Islet of Langerhans (tissue), 1 donor: ENCODE results near the gene MTFR2.
"Not testable (repeated sequence)": the region's sequence is repeated elsewhere in the genome, so short reads cannot be mapped to it uniquely, and the experiment has no call there.

Source experiments
- FAIRE-seq: peaks from one replicate; lab custom pipeline; 2011; peaks lifted over from hg19 to GRCh38; lab: Jason Lieb, UNC

The MTFR2 gene

DNA sequence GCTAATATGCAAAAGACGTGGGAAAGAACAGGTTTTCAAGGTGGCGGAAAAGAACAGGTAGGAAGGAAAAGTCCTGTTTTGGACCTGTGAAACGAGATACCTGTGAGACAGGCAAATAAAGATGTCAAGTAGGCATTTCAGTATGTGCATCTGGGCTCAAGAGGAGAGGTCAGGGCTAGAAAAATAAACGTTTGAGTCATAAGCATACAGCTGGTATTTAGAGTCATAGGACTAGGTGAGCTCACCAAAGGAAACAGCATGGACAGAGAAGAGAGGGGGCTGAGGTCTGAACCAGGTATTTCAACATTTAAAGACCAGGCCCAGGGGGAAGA is 14.9 kb downstream of the MTFR2 start:
- no peak for FAIRE-seq

DNA sequence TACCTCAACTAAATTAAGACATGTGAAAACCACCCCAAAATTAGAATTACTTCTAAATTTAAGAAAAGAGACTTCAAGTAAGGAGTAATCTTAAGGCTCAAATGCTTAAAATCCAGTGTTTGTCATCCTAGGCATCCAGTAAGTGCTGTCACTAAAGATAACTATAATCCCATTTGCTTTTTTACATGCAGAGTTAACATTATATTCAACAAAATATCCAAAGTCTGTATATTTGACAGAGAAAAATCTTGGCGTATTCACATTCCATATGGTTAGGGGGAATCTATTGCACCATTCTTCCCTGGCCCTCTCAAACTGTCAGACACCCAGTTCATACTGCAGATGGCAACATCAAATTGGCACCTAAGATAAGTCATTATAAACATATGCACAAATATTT is 17.4 kb downstream of the MTFR2 start:
- FAIRE-seq, result no peak

DNA sequence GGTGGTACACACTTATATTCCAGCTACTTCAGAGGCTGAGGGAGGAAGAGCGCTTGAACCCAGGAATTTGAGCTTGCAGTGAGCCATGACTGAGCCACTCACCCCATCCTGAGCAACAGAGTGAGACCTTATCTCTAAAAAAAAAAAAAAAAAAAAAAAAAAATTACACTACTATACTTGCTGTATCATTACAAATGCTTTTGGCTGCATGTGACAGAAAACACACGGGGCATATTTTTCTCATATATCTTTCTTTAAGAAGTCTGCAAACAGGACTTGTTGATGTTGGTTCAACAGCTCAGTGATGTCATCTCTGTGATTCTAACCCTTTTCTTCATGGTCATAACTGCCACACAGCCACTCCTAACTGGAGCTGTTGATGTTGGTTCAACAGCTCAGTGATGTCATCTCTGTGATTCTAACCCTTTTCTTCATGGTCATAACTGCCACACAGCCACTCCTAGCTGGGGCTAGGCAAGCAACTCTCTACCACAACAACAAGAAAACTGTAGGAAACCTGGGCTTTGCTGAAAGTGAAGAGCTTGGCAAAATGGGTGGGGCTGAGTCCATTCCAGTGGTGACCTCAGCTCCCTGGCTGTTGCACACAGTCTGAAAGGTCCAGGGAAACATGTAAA is 19.8 kb downstream of the MTFR2 start:
- no peak for FAIRE-seq

DNA sequence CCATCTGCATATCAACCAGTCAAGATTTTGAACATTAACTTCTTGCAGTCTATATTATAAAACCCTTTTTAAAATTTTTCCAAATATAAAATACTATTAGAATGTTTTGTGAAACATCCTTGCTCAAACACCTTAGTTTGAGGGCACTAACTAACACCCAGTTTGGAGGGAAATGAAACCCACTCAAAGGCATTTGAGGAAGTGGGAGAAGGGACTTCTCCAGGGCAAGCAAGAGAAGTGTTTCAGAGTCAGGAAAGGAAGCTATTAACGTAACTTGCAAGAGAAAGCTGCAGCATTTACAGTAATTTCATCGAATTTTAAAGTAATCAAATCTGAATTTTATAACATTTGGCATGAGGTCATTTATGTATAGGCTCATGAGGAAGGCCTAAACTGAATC is 21.3 kb downstream of the MTFR2 start:
- FAIRE-seq, result no peak

DNA sequence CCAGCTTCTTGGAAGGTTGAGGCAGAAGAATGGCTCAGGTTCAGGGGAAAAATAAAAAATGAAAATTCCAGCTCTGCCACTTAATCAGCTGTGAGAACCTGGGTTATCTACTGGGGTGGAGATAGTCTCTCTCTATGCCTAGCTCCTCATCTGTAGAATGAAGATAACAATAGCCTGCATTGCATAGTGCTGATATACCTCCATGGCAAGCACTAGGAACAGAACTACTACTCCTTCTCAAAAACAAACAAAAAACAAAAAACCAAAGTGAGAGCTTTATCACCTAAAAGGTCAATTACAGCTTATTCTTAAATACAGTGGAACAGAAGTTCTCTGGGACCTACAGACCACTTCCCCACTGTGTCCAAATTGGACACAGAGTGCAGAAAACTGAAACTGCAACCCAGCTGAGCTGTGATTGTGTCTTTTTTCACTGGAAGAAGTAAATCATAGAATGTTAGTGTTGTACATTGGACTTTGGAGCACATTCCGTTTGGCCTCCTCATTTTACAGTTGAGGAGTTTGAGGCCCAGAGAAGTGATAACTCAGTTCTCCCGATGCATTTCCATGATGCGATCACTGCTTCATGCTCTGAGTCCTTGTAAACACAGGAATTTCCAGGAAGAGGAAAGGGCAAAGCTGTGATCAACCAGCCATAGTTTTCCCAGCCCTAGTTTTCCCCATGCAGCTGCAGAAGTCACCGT is 23.3 kb downstream of the MTFR2 start:
- no peak for FAIRE-seq

DNA sequence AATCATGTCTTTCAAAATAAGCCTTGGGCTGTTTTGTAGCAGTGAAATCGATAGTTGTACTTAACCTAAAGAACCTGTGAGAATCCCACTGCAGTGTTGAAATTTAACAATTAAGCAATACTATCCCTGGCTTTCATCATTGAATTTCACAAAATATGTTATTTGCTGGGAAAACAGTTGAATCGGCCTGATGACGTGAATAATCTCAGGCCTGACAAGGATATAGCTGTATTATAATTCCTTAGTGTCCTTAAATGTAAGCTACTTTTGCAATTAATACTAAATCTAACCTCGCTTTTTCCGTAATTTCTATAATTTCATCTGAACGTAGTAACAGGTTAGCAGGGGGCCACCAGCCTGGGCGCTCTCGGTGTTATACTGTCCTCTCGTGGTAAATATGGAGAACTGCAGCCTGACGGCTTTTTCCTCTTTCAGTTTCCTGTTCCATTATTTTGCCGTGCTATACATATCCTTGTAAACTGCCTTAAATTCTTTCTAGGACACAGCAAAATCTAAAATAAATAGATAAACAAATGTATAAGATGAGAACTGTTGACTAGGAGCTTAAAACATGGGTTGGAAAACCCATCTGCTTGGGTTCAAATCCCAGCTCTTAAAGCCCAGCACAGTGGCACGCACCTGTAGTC is 24.0 kb downstream of the MTFR2 start:
- no peak for FAIRE-seq

DNA sequence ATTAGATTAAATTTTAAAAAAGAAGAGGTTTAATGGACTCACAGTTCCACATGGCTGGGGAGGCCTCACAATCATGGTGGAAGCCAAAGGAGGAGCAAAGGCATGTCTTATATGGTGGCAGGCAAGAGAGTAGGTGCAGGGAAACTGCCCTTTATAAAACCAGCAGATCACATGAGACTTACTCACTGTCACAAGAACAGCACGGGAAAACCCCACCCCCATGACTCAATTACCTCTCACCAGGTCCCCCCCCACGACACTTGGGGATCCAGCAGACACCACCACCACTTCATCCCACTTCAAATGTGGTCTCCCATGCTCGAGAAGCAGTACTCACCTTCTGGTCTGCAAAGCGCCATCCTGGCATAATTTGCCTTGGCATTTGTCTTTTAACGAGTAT is 24.6 kb downstream of the MTFR2 start:
- no peak for FAIRE-seq

DNA sequence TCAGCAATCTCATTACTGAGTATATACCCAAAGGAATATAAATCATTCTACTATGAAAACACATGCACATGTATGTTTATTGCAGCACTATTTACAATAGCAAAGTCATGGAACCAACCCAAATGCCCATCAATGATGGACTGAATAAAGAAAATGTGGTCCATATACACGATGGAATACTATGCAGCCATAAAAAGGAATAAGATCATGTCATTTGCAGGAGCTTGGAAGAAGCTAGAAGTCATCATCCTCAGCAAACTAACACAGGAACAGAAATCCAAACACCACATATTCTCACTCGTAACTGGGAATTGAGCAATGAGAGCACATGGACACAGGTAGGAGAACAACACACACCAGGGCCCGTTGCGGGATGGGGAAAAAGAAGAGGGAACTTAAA is 25.1 kb downstream of the MTFR2 start:
- FAIRE-seq, result not testable (repeated sequence)

DNA sequence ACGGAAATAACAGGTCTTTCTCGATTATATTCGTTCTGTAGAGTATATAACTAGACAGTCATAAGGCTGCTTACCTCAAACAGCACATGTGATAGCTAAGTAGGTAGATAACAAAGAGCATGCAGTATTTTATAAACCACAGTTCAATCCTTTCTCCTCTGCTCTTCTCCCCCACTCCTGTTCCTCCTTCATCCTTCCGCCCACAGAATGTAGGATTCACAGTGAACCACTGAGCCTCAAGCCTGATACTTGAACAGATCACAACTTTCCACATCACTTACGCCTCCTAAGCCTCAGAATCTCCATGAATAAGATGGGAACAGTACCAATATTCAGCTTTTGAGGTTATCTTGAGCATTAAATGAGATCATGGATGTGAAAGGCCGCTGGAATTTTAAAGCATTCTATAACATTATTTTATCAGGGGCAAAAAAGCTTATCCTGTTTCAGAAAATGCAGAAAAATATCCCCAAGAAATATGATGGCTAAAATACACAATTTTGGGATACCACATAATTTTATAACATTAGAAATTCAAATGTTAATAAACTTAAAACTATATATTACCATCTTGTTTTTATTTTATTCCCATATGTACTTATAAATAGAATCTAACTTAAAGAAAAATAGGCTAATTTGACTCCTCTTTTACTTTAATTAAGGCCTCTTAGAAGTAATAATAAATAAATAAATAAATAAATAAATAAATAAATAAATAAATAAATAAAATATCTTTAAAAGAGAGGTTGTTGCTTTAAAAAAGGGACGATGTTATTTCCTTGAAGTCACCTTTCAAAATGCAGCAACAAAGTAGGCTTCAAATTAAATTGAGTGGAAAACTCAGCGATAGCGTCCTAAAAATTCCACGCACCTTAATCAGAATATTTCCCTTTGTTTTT is 33.4 kb downstream of the MTFR2 start:
- FAIRE-seq, result no peak

DNA sequence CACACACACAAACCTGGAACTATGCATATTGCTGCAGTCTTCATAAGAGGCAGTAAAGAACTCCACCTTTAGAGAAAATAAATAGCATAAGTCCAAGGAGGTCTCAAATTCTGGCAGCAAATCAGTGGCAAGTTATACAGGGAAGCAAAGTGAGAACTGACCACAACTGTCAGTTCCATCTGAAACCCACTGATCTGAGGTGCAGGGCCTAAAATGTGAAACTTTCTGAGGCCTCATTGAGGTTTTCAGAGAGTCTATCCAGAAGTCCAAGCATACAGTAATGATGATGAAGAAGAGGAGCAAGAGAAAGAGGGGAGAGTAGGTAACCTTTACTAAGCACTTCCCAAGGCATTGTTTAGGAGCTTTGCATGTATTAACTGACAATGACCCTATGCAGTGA is 36.3 kb downstream of the MTFR2 start:
- no peak for FAIRE-seq

DNA sequence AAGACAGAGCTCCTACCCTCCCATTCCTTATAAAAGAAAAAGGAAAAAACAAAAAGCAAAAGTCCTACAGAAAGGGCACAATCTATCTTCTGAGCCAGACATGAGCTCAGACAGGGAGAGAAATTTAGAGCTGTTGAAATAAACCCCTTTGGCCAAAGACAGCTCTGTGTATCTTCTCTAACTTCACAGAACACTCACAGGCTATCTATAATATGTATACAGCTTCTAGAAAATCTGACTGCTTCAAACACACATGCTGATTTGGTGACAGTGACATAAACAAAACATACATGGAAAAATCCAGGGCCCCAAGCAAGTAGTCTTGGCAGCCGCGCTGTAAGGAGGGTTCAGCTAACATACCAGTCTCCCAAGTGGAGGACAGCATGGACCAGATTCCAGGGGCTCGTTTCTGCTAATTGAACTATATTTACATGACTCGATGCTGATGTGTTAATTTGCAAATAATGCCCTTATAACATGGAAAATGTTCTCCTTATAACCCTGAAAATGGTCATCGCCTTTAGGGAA is 37.0 kb downstream of the MTFR2 start:
- no peak for FAIRE-seq

DNA sequence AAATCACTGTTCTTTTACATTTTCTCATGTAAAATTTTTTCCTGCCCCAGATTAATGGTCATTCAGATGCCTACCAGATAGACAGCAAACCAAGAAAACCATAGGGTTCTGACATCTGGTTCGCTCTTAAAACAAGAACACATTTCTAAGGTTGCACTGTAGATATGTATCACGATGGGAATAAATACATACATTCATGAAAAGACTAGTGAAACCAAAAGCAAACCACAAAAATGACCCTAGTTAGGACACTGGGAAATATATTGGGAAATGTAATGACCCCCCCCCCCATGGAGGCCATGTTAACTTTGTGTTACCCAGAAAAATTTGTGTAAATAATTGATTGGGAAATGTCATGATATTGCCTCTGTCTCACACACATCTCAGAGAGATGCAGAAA is 37.5 kb downstream of the MTFR2 start:
- no peak for FAIRE-seq

DNA sequence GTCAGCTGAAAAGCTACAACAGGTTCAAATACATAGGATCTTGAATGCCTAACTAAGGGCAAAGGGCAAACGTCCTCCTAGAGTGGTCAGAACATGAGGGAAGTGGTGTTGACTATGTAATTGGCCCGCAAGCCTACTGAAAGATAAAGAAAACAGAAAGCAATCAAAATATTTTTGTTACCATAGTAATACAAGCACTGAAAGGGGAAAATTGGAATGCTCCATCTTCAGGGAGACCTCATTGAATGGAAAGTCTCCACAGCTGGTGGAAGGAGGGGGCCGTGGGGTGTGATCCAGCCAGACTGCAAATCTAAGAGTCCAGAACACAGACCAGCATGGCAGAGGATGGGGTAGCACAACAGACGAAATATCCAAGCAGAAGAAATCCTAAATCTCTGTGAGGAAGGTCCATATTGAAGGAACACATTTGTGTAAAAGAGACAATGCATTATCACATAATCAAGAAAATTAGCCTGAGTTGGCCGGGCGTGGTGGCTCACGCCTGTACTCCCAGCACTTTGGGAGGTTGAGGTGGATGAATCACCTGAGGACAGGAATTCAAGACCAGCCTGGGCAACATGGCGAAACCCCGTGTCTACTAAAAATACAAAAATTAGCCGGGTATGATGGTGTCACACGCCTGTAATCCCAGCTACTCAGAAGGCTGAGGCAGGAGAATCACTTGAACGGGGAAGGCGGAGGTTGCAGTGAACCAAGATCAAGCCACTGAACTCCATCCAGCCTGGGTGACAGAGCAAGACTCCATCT is 39.5 kb downstream of the MTFR2 start:
- FAIRE-seq, result no peak

DNA sequence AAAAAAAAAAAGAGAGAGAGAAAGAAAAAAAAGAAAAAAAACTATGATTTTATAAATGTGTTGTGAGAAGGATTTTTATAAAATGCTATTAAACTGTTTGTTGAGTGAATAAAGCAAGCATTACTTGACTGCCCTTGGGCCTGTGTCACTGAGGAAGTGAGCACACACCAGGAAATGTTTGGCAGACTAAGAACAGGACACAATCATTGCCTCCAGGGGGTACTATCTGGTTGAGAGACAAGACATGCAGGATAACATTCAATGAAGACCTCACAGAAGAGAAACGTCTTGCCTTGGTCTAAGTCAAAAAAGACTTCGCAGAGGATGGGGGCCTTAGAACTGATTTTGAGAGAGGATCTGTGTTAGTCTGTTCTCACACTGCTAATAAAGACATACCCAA is 40.6 kb downstream of the MTFR2 start:
- FAIRE-seq, result no peak

DNA sequence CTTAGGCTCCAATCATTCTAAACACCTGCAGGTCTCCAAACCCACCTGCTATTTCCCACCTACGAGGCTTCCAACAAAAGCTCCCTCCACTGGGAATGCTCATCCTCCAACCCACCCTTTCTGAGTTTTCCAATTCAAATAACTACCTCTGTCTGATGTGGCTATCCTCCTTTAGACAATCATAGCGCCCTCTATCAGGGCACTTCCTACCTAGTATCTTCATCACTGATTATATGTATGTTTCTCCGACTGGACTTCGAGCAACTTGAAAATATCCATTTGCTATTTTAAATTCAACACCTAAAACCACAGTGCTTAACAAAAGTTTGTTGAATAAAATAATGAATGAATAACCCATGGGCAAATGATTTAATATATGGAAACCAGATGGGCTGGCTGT is 41.3 kb downstream of the MTFR2 start:
- FAIRE-seq, result no peak

DNA sequence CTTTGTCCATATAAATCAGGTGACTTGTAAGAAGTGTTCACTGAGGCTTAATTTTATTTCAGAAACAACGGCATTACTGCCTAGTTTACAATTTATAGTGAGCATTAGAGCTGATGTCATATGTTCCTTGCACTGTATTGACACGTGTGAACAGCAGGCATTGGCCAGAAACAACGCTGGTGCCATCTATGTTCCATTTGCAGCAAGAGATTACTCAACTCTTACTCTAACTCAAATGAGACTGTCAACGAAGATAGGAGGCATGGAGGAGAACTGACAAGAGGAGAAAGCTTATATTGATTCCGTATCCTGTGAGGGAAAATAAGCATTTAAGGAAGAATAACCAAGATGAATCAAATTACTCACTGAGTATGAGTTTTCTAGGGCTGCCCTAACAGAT is 48.4 kb downstream of the MTFR2 start:
- no peak for FAIRE-seq

DNA sequence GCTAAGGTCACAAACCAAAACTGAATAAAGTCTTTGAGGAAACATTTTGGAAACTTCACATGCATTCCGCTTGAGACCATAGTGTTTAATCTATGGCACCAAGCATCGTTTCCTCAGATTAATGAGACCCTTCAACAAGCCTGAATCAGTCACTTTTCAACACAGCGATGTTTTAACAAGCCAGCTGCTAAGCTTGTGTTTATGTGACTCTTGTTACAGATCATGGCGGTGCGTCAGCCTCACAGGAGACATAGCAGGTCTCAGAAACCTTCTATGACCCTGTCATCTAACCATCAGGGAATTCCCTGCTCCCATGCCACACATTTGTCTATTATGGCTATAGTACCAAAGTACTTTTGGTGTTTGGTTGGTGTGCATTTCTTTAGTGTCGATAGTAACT is 57.2 kb downstream of the MTFR2 start:
- no peak for FAIRE-seq

DNA sequence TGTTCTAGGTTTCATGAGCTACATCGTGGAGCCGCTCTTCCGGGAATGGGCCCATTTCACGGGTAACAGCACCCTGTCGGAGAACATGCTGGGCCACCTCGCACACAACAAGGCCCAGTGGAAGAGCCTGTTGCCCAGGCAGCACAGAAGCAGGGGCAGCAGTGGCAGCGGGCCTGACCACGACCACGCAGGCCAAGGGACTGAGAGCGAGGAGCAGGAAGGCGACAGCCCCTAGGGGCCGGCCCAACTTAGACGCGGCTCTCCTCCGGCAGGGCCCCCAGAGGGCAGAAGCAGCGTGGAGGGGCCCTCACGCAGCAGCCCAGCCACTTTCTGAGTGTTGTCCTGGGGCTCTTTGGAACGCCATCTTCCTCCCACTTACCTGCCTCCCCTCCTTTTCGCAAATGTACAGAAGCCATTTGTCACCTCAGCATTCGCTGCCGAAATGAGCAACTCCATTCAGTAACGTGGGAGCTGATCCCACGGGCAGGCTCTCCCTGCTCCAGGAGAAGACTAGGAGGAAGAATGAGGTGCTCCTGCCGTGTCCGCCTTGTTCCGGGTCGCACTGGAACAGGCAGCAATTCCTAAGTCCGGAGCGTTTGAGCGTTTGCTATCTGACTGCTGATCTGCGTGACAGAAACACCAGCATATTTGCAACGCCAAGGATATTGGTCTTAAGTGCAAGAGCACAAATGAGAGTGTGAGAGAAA is 58.4 kb downstream of the MTFR2 start:
- no peak for FAIRE-seq

DNA sequence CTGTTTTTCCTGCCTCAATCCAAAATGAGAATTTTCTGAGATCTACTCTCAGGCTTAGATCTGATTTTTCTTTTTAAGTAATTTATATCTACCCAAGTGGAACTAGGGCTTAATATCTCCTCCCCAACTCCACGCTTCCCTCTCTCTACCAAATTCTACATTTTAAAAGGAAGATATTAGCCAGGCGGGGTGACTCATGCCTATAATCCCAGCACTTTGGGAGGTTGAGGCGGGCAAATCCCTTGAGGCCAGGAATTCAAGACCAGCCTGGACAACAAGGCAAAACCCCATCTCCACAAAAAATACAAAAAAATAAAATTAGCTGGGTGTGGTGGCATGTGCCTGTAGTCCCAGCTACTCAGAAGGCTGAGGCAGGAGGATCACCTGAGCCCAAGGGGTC is 61.0 kb downstream of the MTFR2 start:
- FAIRE-seq, result no peak

DNA sequence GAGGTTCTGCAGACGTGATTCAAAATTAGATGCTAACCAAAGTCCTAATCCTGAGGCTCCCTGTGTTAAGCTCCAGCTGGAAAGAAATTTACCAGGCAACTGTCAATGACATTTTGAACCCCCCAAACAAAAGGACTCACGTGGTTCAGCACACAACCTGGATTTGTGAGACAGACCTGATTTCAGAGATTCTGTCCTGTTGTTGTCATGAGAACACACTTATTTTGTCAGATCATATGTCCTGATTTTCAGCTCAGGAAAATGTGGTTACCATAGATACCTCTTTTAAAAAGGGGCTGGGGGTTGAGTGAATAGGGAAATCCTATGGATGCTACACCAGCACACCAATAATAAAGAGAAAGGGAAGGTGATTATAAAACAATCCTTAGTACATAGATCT is 61.6 kb downstream of the MTFR2 start:
- no peak for FAIRE-seq

DNA sequence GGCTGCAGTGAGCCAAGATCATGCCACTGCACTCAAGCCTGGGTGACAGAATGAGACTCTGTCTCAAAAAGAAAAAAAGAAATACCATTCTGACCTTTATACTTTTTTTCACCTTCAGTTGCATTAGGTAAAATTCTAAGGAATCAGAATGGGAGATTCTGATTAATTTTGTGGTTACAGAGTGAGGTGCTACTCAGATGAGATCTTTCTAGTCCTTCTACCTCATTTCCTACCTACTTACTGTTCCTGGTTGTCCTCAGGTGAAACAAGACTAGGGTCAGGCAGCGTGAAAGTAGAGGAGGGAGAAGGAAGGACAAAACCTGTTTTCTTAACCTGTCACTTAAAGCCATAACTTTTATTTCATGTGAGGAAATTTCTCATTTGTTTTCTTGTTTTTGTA is 63.7 kb downstream of the MTFR2 start:
- no peak for FAIRE-seq
